ENCODE data around the gene LDLRAD4.

The LDLRAD4 gene

GRCh38 chr18:13522861-13523660 lies 304.5 kb downstream of the LDLRAD4 start:
- no peak overlapping the region for H3K4me3 ChIP-seq (replicated peaks in 1 of 2; ENCODE audit: low read depth in 2 of 2, low read length in 2 of 2)
- DNase-seq (ENCODE audit: low read depth in 2 of 2): no peak
- no peak for TF ChIP-seq CTCF (IDR thresholded peaks at IDR 0.05; ENCODE audit: low read depth, low read length)

DNA sequence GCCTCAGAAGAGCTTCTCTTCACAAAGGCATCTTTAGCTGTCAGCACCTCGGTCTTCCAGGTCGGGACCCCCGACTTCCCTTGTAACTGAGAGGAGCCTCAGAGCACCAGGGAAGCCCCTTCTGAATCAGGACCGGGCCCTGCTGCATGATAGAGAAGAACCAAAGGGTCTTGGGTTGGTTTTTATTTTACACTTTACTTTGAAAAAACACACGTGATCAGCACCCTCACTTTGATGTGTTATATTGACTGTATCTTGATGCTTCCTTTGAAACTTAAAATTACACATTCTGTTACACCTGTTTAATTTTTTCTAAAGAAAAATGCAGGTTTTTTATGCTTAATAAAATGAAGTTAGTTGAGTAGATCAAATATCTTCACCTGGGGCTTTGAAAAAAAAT lies 305.5 kb downstream of the LDLRAD4 start:
- TF ChIP-seq CTCF (IDR thresholded peaks at IDR 0.05; ENCODE audit: low read depth, low read length): no peak
- DNase-seq (ENCODE audit: low read depth in 2 of 2): no peak
- H3K4me3 ChIP-seq (replicated peaks in 1 of 2; ENCODE audit: low read depth in 2 of 2, low read length in 2 of 2): no peak overlapping the region

GRCh38 chr18:13524811-13525210 lies 306.3 kb downstream of the LDLRAD4 start:
- no peak for TF ChIP-seq CTCF (IDR thresholded peaks at IDR 0.05; ENCODE audit: low read depth, low read length)
- no peak for DNase-seq (ENCODE audit: low read depth in 2 of 2)
- H3K4me3 ChIP-seq (replicated peaks in 1 of 2; ENCODE audit: low read depth in 2 of 2, low read length in 2 of 2): no peak overlapping the region

DNA sequence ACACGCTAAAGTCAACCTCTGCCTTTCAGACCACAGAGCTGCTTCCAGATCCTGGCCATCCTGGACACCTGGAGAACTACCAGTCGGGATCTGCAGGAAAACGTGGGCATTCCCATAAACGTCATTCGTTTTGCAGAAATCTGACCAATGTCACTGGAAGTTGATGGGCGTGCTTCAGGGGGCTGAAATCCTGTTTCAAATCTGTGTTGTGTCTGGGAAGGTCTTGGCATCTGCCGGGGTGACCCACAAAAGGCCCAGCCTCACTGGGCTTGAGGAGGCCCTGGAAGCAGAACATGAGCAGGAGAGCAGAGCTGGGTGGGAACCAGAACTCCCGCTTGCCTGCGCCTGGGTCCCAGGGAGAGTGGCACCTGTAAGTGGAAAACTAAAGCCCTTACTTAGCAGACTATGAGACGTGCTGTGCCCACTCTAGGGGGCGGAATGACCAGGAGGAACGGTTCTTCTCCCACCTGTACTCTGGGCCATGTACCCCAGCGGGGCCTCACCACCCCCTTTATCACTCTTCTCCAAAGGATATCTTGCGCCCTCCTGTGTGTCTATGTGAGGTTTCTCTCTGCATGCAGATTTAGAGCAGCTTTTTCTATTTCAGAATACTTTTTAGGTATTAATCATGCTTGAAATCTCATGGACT lies 306.9 kb downstream of the LDLRAD4 start:
- TF ChIP-seq CTCF (IDR thresholded peaks at IDR 0.05; ENCODE audit: low read depth, low read length): no peak
- no peak for DNase-seq (ENCODE audit: low read depth in 2 of 2)
- no peak overlapping the region for H3K4me3 ChIP-seq (replicated peaks in 1 of 2; ENCODE audit: low read depth in 2 of 2, low read length in 2 of 2)

DNA sequence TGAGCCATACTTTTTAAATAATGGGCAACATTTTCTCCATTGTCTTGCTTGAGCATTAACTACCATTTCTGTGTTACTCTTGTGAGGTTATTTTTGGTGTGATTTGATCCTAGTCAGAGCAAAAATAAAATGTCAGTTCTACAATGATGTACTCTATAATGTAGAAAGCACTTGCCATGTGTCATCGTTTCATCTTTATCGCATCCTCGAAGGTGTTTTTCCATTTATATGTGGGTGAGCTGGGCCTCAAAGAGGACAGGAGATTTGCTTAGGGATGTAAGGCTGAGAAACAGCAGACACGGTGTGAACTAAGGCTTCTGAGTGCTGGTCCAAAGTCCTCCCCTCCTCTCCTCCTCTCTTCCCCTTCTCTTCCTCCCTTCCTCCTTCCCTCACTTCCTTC lies 308.0 kb downstream of the LDLRAD4 start:
- TF ChIP-seq CTCF (IDR thresholded peaks at IDR 0.05; ENCODE audit: low read depth, low read length): no peak
- no peak for DNase-seq (ENCODE audit: low read depth in 2 of 2)
- H3K4me3 ChIP-seq (replicated peaks in 1 of 2; ENCODE audit: low read depth in 2 of 2, low read length in 2 of 2): no peak overlapping the region

- no peak overlapping the region for H3K4me3 ChIP-seq (replicated peaks in 1 of 2; ENCODE audit: low read depth in 2 of 2, low read length in 2 of 2)
- TF ChIP-seq CTCF (IDR thresholded peaks at IDR 0.05; ENCODE audit: low read depth, low read length): no peak
Measured at GRCh38 chr18:13527256-13527655, 308.7 kb downstream of the LDLRAD4 start.

More at GRCh38 chr18:13527256-13527655, 308.7 kb downstream of the LDLRAD4 start:
- no peak for DNase-seq (ENCODE audit: low read depth in 2 of 2)
